Measurements from ENCODE around the gene IRS2.

Gene IRS2

GRCh38 chr13:109779074-109779473 is 7.3 kb downstream of the IRS2 start:
- DNase-seq, result no peak

GRCh38 chr13:109778102-109778542 is 8.3 kb downstream of the IRS2 start:
- DNase-seq, result no peak

GRCh38 chr13:109776575-109776974 is 9.8 kb downstream of the IRS2 start:
- DNase-seq, result no peak

DNA sequence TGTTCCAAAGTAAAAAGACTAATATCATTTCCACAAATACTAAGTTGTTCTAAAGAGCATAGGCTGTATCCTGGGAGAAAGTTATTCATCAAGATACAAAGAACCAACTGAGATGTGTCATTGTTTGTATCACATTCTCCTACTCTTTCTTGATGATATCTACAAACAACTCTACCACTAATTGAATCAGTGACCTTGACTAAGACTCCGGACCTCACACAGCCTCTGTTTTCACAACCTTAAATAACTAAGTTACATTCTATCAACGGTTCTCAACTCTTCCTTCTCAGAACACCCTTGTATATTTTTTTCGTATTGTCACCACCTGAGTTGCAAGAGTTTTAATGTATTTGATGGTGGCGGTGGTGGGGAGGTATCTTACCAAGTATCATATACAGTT is 12.6 kb downstream of the IRS2 start:
- DNase-seq, result no peak

GRCh38 chr13:109773276-109773675 is 13.1 kb downstream of the IRS2 start:
- no peak for DNase-seq

DNA sequence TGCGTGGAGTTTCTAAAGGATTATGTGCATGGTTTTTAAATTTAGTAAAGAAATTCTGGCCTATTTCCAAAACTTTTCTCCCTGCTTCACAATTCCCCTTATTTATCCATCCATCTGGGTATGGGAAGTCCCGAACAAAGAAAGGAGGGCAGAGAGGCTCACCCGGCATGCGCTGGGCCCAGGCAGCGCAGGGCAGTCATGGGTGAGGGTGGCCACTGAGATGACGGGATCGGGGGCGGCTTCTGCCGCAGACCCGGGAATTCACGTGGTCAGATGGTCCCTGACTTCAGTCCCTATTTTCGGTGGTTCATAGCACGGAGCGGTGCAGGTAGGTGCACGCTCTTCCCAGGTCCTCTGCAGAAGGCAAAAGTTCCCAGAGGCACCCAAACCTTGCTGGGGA is 14.5 kb downstream of the IRS2 start:
- DNase-seq, result no peak

DNA sequence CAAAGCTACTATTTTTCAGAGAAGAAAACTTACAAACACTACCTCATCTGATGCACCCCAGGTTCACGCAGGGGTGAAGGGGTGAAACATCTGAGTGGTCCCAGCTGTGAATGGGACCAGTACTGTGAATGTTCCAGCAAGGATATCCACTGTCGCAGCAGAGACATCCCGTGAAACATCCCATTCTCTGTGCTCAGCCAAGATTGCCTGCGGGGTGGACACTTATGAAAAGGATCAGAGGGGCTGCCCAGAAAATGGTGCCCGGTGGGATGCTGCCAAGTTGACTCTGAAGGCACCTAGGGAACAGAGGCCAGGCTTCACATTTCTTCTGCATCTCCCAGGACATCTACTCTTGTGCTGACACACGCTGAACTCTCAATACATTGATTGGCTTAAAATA is 15.9 kb downstream of the IRS2 start:
- no peak for DNase-seq

DNA sequence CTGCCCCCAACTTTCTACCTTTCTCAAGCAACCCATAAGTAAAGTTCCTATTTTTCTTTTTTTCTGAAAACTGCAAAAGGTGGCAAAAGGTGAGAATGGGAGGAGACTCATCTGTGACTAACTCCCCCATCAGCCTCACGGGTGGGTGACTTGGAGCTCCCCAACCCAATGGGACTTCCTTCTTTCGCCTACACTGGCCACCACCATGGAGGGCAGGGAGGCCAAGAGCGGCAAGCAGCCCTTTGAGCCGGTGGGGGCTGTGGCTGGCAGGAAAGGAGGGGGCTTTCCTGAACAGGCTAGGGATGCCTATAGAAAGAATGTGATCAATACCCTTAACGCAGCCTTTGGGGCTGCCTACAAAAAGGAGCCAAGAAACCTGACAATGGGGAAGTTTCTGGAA is 16.5 kb downstream of the IRS2 start:
- no peak for DNase-seq

GRCh38 chr13:109769275-109769674 is 17.1 kb downstream of the IRS2 start:
- DNase-seq, result no peak

GRCh38 chr13:109768616-109769015 is 17.8 kb downstream of the IRS2 start:
- no peak for DNase-seq

DNA sequence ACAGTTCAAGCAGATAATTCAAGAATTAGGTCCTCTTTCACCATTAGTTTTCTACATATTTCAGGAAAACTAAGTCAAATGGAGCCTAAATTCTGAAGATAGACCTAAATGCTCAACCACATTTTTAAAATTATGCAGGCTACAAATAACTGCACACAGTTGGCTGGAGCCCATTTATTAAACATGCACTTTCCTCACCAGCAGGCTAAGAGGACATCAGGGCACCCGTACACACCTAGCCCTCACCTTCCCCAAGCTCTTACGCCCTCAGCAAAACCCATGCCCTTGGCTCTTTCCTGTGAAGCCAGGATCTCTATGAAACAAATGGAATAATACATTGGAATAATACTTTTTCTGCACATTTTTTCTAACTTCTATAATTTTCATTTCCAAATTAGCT is 18.2 kb downstream of the IRS2 start:
- DNase-seq, result no peak

GRCh38 chr13:109767023-109767422 is 19.4 kb downstream of the IRS2 start:
- DNase-seq, result no peak

DNA sequence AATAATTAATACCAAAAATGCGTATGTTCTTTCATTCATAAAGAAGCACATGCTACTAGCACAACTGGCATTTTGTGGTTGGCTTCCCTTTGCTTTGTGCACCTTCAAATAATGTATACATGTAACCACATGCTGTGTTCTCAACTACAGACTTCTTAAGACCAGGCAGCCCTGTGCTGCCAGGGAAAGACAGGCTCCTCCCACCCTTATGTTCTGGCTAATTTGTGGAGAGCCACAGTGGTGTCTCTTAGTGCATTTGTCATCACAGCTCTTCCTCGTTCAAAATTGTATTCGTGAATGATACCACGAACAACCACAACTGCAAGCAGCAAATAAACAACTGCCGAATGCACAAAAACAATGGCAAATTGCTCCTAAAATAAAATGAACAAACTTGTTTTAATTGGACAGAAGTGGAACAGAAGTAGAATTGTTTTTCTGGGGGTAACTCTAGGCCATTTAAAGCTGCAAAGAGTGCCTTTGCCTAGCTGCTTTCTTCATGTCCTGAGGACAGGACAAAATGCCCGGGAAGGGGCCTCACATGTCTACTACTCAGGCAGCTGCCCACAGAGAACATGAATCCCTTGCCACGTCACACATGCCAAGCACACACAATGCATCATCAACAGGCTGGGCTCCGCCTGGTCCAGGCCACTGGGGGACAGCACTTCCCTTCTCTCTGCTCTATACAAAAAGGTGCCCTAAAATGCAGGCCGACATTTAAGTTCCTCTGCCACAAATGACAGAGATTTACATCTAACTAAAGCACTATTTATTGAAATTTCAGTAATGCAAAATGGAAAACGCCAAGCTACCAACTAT is 21.7 kb downstream of the IRS2 start:
- no peak for DNase-seq

- DNase-seq, result no peak
These were observed 22.3 kb downstream of the IRS2 start for GRCh38 chr13:109764045-109764444.

- DNase-seq, result no peak
These were observed 23.6 kb downstream of the IRS2 start for GRCh38 chr13:109762791-109763190.

DNA sequence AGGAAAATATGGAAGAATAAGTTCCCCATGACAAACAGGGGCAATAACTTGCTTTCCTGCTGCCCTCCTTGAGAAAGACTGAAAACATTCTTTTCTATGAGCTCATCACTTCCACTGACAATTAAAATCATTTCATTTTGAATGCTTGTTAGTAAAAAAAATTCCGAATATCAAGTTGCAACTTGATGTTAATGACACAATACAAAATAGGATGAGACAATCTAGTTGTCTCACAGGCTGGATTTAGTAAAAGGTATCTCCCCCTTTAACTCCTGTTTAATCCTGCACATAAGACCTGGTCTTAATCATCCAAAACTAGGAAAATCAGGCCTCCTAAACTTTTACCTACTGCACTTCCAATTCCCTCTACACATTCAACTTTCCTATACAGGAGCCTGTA is 24.7 kb downstream of the IRS2 start:
- no peak for DNase-seq

- DNase-seq, result no peak
These were observed 25.4 kb downstream of the IRS2 start for GRCh38 chr13:109760951-109761350.

DNA sequence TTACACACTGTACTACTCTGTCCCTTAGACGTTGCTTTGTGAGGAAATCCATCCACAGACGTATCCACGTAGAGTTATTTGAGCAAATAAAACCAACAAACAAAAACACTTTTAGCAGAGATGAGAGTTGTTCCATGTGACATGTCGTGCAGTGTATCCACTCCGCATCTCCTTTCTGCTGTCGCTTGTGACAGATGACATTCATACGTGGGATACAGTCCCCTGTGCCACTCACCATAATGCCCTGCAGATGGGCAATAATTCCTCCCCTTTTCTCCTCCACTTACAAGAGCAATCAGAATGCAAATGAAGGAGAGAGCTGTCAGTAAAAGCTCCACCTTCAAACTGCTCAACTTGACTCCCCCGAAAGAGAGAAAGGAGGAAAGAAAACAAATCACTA is 26.0 kb downstream of the IRS2 start:
- no peak for DNase-seq

GRCh38 chr13:109759609-109760008 is 26.8 kb downstream of the IRS2 start:
- DNase-seq, result no peak

GRCh38 chr13:109758937-109759480 is 27.4 kb downstream of the IRS2 start:
- no peak for DNase-seq

- no peak for DNase-seq
These were observed 29.6 kb downstream of the IRS2 start for GRCh38 chr13:109756778-109757177.

GRCh38 chr13:109755997-109756396 is 30.4 kb downstream of the IRS2 start:
- DNase-seq, result no peak

DNA sequence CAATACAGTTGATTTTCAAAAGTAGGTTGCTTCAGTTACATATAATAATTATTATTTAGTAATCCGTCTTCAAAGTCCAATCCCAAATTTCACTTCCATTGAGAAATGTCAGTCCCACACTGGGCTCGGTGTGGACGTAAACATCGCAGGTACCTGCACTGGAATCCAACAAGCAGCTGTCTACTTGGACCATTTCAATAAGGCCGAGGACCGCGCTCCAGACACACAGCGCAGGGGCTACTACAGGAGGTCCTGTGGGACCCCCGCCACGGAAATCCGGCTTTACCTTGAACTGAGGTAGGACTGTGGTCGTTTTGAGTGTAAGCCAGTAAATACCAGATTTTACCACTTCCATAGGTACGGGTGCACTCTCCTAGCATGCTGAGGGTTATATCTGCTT is 30.8 kb downstream of the IRS2 start:
- no peak for DNase-seq

- no peak for DNase-seq
These were observed 34.9 kb downstream of the IRS2 start for GRCh38 chr13:109751477-109751876.

- DNase-seq, result no peak
These were observed 36.1 kb downstream of the IRS2 start for GRCh38 chr13:109750221-109750775.
